Endodermal cell (in vitro differentiated cells): Measurements from ENCODE around the gene NDUFB11. TPM values are rescaled to one million over a fixed set of nuclear protein-coding genes. Genes with fewer than 3 reads are reported as not detected.

Experiments
- DNase-seq: peaks from one replicate; pipeline ENCODE4 v3.0.0-alpha.2; 2017
- H3K27ac ChIP-seq: 2 replicates; pipeline ENCODE4 v1.5.1; 2013; ENCODE audit warnings: mild to moderate bottlenecking, low read depth, low read length, moderate library complexity
- H3K27me3 ChIP-seq: 2 replicates; pipeline ENCODE4 v1.6.1; 2013; ENCODE audit warnings: mild to moderate bottlenecking, low read length, moderate library complexity; ENCODE audit not compliant: insufficient read depth, control insufficient read depth, poor library complexity, severe bottlenecking
- H3K36me3 ChIP-seq: 2 replicates; pipeline ENCODE4 v1.7.0; 2013; ENCODE audit warnings: mild to moderate bottlenecking, low read length, moderate library complexity; ENCODE audit not compliant: control insufficient read depth, insufficient read depth
- H3K4me1 ChIP-seq: one replicate; pipeline ENCODE4 v1.7.0; 2013; ENCODE audit warnings: low read length; ENCODE audit not compliant: control insufficient read depth, insufficient read depth
- H3K4me3 ChIP-seq: 2 replicates; pipeline ENCODE4 v1.5.1; 2013; ENCODE audit warnings: mild to moderate bottlenecking, low read length, moderate library complexity
- H3K9ac ChIP-seq: 2 replicates; pipeline ENCODE4 v1.6.1; 2013; ENCODE audit warnings: mild to moderate bottlenecking, low read length, moderate library complexity; ENCODE audit not compliant: poor library complexity, severe bottlenecking; ENCODE audit errors: extremely low read depth
- H3K9me3 ChIP-seq: 2 replicates; pipeline ENCODE4 v1.6.1; 2013; ENCODE audit warnings: mild to moderate bottlenecking, low read length, moderate library complexity; ENCODE audit not compliant: control insufficient read depth
- H3K27ac Mint-ChIP-seq: 2 replicates; pipeline ENCODE4 v1.8.0; 2020; ENCODE audit warnings: mixed read lengths
- H3K27me3 Mint-ChIP-seq: 2 replicates; pipeline ENCODE4 v1.8.0; 2021; ENCODE audit warnings: mild to moderate bottlenecking, mixed read lengths; ENCODE audit not compliant: insufficient read depth
- H3K36me3 Mint-ChIP-seq: 2 replicates; pipeline ENCODE4 v1.8.0; 2020; ENCODE audit warnings: low read depth, mixed read lengths
- H3K4me1 Mint-ChIP-seq: 2 replicates; pipeline ENCODE4 v1.8.0; 2020; ENCODE audit warnings: mixed read lengths
- H3K4me3 Mint-ChIP-seq: 2 replicates; pipeline ENCODE4 v1.8.0; 2020; ENCODE audit warnings: mild to moderate bottlenecking, moderate library complexity, mixed read lengths
- H3K9me3 Mint-ChIP-seq: 2 replicates; pipeline ENCODE4 v1.8.0; 2020; ENCODE audit warnings: mild to moderate bottlenecking, mixed read lengths
- CTCF ChIP-seq: fragments of 200-600 bp; sonication (generic); conservative IDR thresholded peaks from 2 replicates; pipeline ENCODE4 v1.5.0; 2021; ENCODE audit warnings: antibody characterized with exemption, mild to moderate bottlenecking
- WGBS, 2 experiments: methylation state at CpG; one replicate each; pipeline versions ENCODE4 v1.1.5 to v1.1.7; 2013; ENCODE audit warnings: missing lambda C conversion rate in 2 of 2, mixed read lengths in 1 of 2; ENCODE audit not compliant: insufficient coverage in 1 of 2, insufficient read length in 1 of 2; 5-methylcytosine and 5-hydroxymethylcytosine counted together
- total RNA-seq, 2 donors: library from RNA; stranded (reverse); fragmentation: NEBNext Ultra II Directional in 1 of 2; extraction: Animal tissue kit (Norgen Biotek cat#: 25700) in 1 of 2; gene quantifications; 2 replicates in 1 of 2; 3 replicates in 1 of 2; pipeline ENCODE4 v1.2.1, GENCODE V29; 2021

The NDUFB11 gene
- total RNA-seq, 2 donors from 2014 or later = 86.1 to 108 TPM

GRCh38 chrX:47176101-47176740 is 31.7 kb upstream of the NDUFB11 start:
- TF ChIP-seq CTCF = no peak
- H3K27ac Mint-ChIP-seq = no peak overlapping the region
- Histone ChIP-seq H3K4me1 (no peaks in the 10 kb centered on the region), H3K9me3 (no peaks in the 10 kb centered on the region), H3K27me3 (no peaks in the 10 kb centered on the region), H3K36me3 (peaks cover 15% of the 10 kb centered on the region), H3K27ac (no peak overlapping the region), H3K9ac (no peak overlapping the region), H3K4me3 (no peak overlapping the region)
- H3K27me3 Mint-ChIP-seq = no peaks in the 10 kb centered on the region
- DNase-seq = peak; percentile 23
- H3K9me3 Mint-ChIP-seq = peaks cover 56% of the 10 kb centered on the region
- WGBS, 2 experiments = 89 to 93% methylated on average over 3 to 18 of the region's 23 CpGs
- H3K36me3 Mint-ChIP-seq = peaks cover 48% of the 10 kb centered on the region
- H3K4me1 Mint-ChIP-seq = no peaks in the 10 kb centered on the region
- H3K4me3 Mint-ChIP-seq = no peak overlapping the region

DNA sequence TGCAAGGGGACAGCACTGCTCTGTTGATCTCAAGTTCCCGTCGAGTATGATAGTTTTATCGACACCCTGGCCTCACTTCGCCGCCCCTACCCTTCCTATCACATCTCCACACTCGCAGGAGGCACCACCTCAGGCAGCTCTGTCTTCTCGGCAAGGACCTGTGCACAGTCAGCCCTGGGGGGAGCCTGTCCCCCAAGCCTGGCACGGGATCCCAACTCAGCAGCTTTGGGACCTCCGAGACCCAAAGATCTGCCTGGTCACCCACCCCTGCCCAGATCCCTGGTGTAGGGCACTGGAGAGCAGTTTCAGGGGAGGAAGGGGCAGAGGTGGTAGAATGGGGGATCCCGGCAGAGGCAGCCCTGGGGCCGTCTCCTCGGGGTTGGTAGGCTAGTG is 31.1 kb upstream of the NDUFB11 start:
- no peaks in the 10 kb centered on the region for H3K27me3 ChIP-seq
- no peak overlapping the region for H3K4me3 ChIP-seq
- TF ChIP-seq CTCF = no peak
- peaks cover 46% of the 10 kb centered on the region for H3K36me3 Mint-ChIP-seq
- no peaks in the 10 kb centered on the region for H3K27me3 Mint-ChIP-seq
- H3K9me3 Mint-ChIP-seq = peaks cover 57% of the 10 kb centered on the region
- 99 to 100% methylated on average over 1 to 12 of the region's 12 CpGs for WGBS, 2 experiments
- H3K9me3 ChIP-seq = no peaks in the 10 kb centered on the region
- no peak overlapping the region for H3K4me3 Mint-ChIP-seq
- DNase-seq = no peak
- no peaks in the 10 kb centered on the region for H3K4me1 Mint-ChIP-seq
- no peaks in the 10 kb centered on the region for H3K4me1 ChIP-seq
- no peak overlapping the region for H3K9ac ChIP-seq
- peak overlapping the region; percentile 20 for H3K27ac Mint-ChIP-seq
- no peak overlapping the region for H3K27ac ChIP-seq
- peaks cover 15% of the 10 kb centered on the region for H3K36me3 ChIP-seq

GRCh38 chrX:47174846-47175587 is 30.5 kb upstream of the NDUFB11 start:
- Histone ChIP-seq H3K27ac (no peak overlapping the region), H3K9ac (no peak overlapping the region), H3K4me3 (no peak overlapping the region), H3K27me3 (no peaks in the 10 kb centered on the region), H3K36me3 (peaks cover 15% of the 10 kb centered on the region), H3K4me1 (no peaks in the 10 kb centered on the region), H3K9me3 (no peaks in the 10 kb centered on the region)
- Mint-ChIP-seq H3K36me3 (peaks cover 46% of the 10 kb centered on the region), H3K27me3 (no peaks in the 10 kb centered on the region), H3K4me1 (no peaks in the 10 kb centered on the region), H3K9me3 (peaks cover 58% of the 10 kb centered on the region), H3K4me3 (no peak overlapping the region), H3K27ac (no peak overlapping the region)
- DNase-seq = no peak
- no peak for TF ChIP-seq CTCF
- 93 to 98% methylated on average over 7 to 23 of the region's 23 CpGs for WGBS, 2 experiments
